Suppressor macrophage (primary cell): ENCODE results near the gene GADD45B.
"Not testable (repeated sequence)": the region's sequence is repeated elsewhere in the genome, so short reads cannot be mapped to it uniquely, and the experiment has no call there.

ENCODE experiments used
- DNase-seq, 4 experiments: peaks; one replicate each; pipeline ENCODE4 v3.0.0-alpha.2; 2020 to 2022

The GADD45B gene

DNA sequence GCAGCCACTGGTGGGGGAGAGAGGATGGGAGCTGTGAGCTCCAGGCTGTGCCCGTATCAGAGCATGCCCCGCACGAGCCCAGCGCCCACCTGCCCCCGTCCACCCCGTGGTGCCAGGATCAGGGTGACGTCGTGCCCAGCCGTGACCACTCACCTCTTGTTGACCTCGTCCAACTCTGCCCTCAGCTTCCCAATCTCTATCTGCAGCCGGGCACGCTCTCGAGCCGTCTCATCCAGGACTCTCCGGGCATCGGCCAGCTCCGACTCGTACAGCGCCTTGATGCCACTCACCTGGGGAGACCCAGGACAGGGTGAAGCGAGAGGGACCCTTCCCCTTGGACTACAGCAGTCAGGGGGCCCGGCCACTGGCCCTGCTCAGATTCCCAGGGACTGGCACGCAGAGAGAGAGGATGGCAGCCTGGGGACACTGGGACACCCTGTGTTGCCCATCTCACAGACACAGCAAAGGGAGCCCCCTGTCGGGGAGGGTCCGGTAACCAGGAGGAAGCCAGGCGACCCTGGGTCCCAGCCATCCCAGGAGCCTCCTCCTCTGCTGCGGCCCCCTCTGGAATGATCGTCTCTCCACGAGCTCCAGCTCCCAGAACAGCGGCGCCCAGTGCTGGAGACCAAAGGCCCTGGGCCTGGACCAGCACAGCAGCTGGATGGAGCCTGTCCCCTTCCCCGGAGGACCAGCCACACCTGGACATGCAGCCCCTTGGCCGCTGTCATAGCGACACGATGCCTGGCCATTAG lies 31.5 kb upstream of the GADD45B start:
- DNase-seq = no peak

DNA sequence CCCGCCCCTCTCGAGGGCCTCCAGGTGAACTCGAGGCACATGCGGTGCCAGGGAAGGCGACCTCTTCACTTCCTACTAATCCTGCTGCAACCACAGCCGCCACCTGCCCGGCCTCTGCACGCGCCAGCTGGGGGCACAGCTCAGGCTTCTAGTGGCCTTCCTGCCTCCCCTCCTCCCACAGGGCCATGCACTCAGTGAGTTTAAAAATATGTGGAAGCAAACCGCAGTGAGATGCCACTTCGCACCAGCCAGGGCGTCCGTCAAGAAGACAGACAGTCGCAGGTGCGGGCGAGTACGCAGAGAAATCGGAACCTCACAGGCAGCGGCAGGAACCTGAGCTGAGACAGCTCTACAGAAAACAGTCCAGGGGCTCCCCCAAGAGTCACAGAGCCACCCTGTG lies 29.5 kb upstream of the GADD45B start:
- DNase-seq = no peak

DNA sequence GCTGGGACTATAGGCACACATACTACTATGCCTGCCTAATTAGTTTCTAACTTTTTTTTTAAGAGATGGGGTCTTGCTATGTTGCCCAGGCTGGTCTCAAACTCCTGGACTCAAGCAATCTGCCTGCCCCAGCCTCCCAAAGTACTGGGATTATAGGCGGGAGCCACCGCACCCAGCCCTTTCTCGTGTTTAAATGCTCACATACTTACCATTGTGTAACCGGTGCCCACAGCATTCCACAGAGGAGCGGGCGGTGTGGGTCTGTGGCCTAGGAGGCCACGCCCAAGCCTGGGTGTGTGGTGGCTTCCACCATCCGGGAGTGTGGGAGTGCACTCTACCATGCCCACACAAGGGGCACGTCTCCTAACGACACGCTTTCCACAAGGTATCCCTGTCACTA lies 26.9 kb upstream of the GADD45B start:
- no peak for DNase-seq

DNA sequence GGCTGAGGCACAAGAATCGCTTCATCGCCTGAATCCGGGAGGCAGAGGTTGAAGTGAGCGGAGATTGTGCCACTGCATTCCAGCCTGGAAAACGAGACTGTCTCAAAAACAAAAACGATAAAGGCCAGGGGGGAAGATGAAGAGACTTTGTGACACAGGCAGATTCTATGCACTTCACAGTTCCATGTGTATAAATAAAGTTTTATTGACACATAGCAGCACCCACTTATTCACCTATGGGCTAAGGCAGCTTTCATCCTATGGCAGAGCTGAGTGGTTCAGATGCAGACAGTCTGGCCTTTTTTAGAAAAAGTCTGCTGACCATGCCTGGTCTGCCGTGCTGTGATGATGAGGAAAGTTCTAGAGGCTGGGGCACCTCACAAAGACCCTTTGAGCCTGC lies 24.8 kb upstream of the GADD45B start:
- DNase-seq = no peak

DNA sequence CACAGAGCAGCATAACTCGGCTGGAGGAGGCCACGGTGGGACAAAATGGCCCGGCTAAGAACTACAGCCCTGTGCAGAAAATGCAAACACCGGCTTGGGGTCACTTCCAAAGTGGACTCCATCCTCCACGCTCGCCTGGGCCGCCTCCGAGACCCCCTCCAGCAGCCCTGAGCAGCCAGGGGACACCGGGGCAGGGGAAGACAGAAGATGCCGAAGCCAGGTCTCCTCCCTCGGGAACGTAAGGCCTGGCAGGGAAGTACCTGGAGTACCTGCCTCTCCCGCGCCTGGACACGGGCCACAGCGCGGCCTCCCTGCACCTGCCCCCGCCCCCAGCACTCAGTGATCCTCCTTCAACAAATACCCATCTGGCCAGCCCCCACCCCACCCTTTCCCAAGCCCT lies 24.2 kb upstream of the GADD45B start:
- no peak for DNase-seq

DNA sequence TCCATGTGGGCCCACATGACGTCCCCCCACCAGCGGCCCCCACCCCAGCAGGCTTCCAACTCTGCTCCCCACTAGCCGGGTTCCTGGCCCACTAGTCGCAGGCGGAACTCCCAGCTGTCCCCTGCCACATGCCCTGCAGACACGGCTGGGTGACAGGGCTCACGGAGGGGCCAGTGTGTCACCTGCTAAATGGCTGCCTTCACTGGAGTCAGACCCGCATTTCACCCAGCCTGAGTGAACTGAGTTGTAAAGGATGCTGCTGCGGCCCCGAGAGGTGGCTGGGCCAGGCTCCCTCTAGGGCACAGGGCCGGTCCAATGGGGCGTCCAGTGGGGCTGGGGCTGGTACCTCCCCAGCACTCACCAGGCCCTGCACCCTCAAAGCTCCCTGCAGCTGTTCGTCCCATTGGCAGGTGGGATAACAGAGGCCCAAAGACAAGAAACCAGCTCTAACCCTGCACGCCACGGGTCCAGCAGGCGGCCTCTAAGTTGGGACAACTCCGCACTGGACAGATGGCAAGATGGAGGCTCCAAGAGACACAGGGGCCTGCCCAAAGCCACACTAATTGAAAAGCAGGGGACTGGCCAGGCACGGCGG lies 22.4 kb upstream of the GADD45B start:
- DNase-seq = no peak

DNA sequence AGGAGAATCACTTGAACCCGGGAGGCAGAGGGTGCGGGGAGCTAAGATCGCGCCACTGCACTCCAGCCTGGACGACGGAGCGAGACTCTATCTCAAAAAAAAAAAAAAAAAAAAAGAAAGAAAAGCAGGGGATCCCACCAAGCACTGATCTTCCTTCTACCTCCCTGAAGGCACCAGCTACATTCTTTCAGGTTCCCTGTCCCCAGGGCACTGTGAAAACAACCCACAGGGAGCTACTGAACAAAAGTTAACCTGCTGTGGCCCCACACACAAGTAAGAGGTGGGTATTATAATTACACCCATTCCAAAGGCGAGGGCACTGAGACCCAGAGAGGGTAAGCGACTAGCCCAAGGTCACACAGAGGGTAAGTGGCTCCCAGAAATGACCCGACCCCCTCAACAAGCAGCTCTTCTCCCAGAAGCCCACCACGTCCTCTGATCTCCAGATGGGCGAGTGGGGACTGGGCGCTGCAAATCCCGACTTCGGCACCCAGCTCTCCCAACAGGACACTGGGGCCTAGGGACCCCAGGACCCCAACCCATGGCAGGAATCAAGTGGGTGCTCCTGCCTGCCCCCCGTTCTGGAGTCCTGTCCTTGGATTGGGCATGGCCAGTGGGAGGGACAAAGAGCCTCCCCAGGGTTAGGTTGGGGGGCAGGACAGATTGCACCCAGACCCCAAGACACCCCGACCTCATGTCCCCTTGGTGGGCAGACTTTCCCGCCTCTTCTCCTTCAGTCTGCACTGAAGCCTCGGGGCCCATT lies 21.5 kb upstream of the GADD45B start:
- no peak for DNase-seq

DNA sequence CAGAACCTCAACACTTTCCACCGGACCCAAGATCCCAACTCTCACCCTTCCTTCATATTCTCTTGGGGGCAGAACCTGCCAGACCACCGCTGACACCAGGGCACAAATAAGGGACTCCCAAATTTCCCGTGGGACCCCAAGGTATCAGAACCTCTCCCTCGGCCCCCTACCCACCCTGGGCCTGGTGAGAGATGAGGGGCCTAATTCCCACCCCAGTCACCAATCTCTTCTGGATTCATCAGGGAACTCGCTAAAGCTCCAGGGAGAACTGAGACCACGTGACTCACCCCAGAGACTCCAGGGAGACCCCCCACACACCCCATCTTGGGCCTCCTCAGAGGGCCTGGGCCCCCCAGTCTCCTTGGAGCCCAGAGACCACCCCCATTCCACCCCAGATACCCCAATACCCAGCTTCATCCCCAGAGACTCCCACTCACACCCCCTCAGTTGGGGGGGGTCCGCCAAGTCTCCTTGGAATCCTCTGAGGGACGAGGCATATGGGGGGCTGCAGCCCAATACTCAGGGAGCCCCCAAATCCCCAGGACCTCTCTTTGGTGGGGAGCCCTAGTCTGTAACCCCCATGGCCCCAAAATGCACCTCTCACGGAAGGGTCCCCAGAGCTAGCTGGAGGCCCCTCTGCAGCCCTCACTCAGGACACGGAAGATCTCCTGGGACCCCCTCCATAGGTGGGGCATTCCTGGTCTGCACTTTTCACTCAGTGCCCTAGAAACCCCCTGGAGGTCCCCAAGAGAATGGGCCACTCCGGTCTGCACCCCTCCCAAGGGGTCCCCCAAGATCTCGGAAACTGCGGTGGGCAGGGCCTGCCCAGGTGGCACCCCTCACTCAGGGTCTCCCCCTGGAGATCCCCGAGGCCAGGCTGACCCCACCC lies 20.7 kb upstream of the GADD45B start:
- DNase-seq = no peak

DNA sequence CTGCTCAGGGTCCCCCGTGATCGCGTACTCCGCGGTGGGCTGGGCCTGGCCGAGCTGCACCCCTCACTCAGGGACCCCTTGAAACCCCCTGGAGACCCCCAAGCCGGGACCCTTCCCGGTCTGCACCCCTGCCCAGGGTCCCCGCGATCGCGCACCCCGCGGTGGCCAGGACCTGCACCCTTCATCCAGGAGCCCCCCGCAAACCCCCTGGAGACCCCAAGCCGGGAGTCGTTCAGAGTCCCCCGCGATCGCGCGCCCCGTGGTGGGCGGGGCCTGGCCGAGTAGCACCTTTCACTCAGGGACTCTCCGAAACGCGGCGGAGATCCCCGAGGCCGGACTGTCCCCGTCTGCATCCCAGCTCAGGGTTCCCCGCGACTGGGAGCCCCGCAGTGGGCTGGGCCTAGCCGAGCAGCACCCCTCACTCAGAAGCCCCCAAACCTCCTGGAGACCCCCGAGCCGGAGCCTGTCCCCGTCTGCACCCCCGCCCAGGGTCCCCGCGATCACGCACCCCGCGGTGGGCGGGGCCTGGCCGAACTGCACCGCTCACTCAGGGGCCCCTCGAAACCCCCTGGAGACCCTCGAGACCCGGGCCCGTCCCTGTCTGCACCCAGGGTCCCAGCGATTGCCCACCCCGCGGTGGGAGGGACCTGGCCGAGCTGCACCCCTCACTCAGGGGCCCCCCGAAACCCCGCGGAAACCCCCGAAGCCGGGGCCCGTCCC lies 19.9 kb upstream of the GADD45B start:
- peak; percentile 10 to 59 (median 45) for DNase-seq

DNA sequence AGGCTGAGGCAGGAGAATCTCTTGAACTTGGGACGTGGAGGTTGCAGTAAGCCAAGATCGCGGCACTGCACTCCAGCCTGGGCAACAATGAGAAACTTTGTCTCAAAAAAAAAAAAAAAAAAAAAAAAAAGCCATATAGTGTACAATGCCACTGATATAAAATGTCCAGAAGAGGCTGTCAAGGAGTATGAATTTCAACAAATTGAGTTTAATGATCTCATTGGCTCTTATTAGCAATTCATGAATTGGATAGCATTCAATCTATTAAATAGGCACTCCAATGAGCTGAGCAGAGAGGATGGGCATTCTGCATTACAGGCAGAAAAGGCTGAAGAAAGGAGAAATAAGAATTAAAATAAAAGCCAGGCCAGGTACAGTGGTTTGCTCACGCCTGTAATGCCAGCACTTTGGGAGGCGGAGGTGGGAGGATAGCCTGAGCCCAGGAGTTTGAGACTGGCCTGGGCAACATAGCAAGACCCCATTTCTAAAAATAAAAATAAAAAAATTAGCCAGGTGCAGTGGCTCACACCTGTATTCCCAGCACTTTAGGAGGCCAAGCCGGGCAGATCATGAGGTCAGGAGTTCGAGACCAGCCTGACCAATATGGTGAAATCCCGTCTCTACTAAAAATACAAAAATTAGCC lies 18.4 kb upstream of the GADD45B start:
- no peak for DNase-seq

DNA sequence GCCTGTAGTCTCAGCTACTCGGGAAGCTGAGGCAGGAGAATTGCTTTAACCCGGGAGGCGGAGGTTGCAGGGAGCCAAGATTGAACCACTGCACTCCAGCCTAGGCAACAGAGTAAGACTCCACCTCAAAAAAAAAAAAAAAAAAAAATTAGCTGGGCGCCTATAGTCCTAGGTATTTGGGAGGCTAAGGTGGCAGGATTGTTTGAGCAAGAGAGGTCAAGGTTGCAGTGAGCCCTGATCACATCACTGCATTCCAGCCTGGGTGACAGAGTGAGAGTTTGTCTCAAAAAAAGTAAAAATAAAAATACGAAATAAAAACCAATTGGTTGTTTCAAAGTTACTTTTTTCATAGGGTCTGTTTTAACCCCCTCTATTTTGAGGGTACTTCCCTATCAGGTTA lies 17.9 kb upstream of the GADD45B start:
- no peak for DNase-seq

DNA sequence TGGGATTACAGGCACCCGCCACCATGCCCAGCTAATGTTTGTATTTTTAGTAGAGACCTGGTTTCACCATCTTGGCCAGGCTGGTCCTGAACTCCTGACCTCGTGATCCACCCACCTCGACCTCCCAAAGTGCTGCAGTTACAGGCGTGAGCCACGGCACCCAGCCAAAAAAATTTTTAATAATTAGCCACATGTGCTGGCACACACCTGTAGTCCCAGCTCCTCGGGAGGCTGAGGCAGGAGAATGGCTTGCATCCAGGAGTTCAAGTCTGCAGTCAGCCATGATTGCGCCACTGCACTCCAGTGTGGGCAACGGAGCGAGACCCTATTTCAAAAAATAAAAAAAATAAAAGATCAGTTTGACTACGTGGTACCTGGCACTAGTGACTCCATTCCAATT lies 17.2 kb upstream of the GADD45B start:
- not testable (repeated sequence) for DNase-seq

DNA sequence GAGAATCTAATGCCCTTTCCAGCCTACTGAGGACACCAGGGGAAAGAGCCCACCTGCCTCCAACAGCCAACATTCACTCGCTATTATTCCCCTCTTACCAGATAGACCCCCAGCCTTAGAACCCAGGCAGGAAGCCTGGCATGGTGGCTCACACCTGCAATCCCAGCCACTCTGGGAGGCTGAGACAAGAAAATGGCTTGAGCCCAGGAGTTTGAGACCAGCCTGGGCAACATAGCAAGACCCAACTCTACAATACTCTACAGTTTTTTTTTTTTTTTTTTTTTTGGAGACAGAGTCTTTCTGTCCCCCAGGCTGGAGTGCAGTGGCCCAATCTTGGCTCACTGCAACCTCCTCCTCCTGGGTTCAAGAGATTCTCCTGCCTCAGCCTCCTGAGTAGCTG lies 15.7 kb upstream of the GADD45B start:
- no peak for DNase-seq

DNA sequence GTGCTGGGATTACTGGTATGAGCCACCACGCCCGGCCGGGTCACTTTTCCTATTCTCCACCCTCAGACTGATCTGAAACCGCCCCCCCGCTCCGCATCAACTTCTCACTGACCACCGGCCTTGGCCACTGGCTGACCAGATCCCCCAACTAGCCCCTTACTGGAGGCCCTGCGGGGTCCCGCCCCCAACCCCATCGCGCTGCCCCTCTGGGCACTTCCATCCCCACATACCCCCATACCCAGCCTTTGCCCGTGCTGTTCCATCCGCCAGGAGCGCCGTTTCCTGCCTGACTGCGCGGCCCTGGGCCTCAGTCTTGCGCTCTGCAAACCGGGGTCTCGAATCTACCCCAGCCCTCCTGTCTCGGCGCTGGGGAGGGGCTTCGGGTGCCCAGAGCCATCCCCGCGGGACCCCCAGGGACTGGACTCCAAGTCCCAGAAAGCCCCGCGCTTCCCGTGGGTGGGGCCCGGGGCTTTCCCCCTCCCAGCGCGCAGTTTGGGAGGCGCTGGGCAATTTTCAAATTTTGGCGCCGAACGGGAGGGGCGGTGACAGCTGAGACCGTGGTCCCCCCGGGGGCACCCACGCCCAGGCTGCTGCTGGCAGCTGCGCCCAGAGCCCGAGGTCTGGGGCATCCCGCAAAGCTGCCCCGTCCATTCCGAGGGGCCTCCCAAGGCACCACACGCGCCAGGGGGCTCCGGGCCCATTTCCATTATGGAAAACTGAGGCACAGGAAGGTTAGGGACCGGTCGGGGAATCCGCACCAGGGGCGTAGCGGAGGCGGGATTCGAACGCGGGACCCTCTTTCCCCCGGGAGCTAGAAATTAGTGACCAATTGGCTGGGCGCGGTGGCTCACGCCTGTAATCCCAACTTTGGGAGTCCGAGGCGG lies 13.9 kb upstream of the GADD45B start:
- DNase-seq = peak; percentile 61 to 77 (median 64)

DNA sequence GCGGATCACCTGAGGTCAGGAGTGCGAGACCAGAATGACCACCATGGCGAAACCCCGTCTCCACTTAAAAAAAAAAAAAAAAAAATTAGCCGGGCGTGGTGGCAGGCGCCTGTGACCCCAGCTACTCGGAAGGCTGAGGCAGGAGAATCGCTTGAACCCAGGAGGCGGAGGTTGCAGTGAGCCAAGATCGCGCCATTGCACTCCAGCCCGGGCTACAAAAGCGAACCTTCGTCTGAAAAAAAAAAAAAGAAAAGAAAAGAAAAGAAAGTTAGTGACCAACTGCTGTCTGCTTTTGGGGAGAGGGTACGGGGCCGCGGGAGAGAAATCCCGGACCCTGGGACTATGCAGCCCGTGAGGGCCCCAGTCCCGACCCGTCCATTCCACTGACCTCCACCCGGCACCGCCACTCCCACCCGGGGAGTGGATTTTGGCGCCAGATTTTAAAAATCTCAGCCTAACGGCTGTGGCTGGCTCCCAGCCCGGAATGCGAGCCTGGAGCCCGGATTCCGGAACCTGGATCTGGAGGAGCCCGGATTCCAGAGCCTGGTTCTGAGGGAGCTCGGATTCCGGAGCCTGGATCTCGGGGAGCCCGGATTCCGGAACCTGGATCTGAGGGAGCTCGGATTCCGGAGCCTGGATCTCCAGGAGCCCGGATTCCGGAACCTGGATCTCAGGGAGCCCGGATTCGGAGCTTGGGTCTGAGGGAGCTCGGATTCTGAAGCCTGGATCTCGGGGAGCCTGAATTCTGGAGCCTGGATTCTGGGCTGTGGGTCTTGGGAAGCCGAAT lies 13.1 kb upstream of the GADD45B start:
- DNase-seq = no peak

DNA sequence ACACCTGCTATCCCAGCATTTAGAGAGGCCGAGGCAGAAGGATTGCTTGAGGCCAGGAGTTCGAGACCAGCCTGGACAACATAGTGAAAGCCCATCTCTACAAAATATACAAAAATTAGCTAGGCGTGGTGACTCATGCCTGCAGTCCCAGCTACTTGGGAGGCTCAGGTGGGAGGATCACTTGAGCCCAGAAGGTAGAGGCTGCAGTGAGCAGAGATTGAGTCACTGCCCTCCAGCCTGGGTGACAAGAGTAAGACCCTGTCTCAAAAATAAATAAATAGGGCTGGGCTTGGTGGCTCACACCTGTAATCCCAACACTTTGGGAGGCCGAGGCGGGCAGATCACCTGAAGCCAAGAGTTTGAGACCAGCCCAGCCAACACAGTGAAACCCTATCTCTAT lies 12.2 kb upstream of the GADD45B start:
- not testable (repeated sequence) for DNase-seq

DNA sequence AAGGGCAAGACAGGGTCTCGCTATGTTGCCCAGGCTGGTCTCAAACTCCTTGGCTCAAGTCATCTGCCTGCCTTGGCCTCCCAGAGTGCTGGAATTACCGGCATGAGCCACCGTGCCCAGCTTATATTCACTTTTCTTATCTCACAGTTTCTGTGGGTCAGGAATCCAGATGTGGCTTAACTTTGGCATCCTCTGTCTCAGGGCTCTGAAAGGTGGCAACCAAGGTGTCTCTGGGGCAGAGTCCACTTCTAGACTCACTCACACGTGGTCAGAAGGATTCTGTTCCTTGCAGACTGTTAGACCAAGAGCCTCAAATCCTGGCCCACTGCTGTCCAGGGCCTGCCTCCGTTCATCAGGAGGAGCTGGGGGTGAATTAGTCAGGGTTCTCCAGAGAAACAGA lies 11.5 kb upstream of the GADD45B start:
- no peak for DNase-seq

DNA sequence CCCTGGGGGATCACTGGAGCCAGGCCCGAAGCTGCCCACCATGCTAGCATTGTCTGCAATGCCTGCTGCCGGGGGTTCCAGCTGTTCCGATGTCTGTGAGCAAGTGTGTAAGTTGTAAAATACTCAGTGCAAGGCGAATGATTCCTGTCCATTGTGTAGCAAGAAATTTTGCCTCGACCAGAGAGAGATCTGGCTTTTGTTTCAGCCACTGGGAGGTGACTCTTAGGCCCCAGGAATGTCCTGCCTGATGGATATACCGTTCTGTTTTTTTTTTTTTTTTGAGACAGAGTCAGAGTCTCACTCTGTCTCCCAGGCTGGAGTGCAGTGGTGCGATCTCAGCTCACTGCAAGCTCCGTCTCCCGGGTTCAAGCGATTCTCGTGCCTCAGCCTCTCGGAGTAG lies 7.3 kb upstream of the GADD45B start:
- no peak for DNase-seq

DNA sequence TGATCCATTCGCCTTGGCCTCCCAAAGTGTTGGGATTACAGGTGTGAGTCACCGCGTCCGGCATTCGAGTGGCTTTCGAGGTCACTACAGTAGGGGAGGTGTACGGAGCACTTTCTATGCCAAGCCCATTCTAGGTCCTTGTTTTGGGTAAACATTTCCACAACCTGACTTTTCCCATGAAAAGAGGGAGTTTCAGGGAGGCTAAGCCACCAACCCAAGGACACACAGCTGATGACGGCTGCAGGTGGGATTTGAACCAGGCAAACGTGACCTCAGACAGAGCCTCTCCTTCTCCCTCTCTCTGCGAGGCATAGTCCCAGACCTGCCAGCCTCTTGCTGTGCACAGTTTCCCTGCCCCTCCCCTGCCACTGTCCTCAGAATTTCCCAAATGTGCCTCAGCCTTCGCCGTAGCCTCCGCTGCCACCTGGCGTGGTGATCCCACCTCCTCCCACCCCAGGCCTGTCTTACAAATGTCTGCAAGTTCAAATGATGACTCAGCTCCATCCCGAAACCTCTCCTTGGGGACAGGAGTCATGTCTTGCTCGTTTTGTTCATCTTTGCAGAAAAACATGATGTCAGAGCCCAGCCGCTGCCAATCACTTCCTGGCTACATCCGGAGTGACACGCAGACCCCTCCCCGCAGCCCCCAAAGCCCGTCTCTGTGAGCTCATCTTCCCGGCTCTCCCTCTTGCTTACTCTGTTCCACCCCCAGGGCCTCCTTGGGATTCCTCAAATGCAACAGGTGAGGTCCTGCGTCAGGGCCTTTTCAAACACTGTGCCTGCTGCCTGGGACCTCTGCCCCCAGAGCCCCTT lies 6.6 kb upstream of the GADD45B start:
- peak in 3 of 4 experiments; percentile 28 to 44 (median 29) for DNase-seq
